GM21737 (cell line): ENCODE results near the gene NR1H2.
"Not testable (repeated sequence)": the region's sequence is repeated elsewhere in the genome, so short reads cannot be mapped to it uniquely, and the experiment has no call there.

Experiments
- ATAC-seq: cut with Tn5 transposase; IDR thresholded peaks from one replicate; pipeline ENCODE4 v1.9.1; 2021; ENCODE audit warnings: mild to moderate bottlenecking, moderate library complexity; ENCODE audit not compliant: unreplicated experiment

The NR1H2 gene

DNA sequence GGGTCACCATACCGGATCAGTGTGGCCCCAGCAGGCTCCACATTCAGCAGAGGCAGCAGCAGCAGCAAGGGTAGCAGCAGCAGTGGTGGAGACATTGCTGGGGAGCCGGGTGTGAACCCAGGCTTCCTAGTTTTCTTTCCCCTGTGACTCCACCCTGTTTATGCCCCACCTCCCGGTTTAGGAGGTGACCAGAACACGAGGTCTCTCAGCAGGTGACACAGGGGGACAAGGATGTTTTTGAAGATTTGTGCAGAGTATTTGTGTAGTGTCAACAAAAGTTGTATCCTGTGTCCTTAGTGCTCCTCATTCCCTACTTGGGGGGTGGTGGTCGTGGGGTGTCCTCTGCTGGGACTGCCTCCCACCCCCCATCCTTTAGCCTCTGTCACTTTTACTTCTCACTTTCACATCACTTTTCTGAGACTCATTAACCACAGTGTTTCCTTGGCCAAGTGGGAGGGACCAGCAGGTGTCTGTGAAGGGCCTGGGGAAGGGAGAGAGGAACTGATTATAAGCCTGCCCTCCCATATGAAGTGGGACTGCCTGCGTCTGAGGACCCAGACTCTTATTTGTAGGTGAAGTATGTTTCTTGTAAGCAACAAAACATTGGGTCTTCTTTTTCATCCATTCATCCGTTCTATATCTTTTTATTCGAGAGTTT is 31.5 kb upstream of the NR1H2 start:
- peak; percentile 48 for ATAC-seq

- ATAC-seq: not testable (repeated sequence)
These were observed 29.1 kb upstream of the NR1H2 start for GRCh38 chr19:50347089-50347581.

DNA sequence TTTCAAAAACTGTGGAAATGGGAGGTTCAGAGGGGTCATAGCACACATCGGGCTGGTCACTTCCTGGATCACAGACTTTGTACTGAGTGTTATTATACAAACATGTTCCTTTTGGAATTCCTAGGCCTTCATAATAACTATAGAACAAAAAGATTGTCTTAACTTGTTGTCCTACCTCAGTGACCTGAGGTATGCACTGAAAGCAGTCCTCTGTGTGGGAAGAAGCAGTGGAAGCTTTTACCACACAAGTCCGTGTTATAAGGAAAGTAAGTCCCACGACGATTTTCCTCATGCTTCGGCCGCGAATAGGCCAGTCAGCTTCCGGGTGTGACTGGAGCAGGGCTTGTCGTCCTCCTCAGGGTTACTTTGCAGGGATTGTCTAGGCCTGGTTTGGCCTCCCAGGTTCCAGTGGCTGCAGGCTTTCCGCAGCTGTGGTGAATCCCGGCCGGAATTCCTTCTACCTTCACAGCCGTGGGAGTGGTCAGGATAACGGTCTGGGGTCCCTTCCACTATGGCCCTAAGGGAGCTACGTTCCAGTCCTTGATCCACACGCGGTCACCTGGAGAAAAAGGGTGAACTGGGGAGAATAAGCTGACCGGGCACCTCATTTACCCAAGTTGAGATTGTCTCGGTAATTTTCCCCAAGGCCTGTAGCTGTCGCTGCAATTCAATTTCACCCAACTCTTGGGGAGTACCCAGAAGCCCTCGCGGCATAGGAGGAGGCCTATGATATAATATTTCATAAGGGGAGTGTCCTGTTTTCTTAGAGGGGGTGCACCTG is 26.8 kb upstream of the NR1H2 start:
- ATAC-seq: no peak

DNA sequence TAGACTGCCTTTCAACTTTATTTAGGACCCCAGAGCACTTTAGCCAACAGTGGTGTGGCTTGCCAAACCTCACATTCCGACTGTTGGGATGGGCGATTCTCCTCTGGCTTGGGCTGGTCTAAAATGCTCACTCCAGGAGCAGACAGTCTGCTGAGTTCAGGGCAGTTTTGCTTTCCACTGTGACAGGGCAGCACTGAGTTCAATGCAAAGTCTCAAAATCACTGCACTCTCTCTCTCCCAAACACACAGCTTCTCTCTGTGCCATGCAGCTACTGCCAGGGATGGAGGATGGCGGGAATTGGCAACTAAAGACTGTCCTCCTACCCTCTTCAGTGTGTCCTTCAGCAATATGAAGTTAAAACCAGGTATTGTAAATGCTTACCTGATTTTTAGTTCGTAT is 24.0 kb upstream of the NR1H2 start:
- ATAC-seq: no peak

DNA sequence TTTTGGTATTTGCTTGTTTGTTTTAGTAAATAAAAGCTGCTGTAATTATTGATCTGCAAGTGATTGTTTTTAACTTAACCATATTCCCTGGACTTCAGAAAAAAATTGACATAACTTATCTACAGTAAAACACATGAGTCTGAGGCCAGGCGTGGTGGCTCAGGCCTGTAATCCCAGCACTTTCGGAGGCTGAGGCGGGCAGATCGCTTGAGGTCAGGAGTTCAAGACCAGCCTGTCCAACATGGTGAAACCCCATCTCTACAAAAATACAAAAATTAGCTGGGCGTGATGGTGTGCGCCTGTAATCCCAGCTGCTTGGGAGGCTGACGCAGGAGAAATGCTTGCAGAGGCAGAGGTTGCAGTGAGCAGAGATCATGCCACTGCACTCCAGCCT is 22.8 kb upstream of the NR1H2 start:
- ATAC-seq: not testable (repeated sequence)

GRCh38 chr19:50356691-50357177 is 19.5 kb upstream of the NR1H2 start:
- no peak for ATAC-seq

DNA sequence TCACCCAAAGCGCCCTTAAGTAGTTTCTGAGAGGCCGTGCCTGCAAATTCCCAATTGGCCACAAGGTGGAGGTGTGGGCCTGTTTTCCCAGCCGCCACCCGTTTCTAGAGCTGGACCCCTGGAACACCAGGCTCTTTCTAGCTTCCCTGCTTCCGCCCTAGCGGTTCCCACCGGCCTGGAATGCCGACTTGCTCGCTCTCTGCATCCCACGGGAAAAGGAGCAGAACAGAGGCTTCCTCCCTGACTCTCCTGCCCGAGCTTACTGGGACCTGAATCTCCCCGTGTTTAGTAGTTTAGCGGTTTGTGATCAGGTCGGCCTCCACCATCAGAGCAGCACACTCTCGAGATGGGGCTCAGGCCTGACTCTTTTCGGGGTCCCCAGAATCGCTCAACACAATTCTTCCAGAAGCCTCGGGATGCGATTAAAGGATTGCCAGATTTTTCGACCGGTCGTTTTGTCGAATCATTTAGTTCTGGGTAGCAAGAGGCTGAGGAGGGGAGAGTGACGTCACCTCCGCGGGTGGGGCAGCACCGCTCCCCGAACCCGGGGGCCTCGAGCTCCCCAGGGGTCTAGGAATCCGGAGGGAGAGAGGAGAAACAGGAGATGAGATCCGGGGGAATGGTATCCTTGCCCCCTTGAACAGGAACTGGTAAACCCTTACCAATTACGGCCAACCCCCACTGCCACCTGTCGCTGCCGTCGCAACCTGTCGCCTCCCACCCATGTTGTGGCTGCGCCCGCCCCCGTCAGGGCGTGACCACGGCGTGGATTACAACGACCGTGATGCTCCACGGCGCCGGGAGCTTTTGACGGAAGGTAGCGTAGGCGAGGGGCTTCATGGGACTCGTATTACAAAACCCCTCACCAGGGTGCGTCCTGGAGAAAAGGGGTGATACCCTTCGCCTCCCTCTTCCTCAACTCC is 18.8 kb upstream of the NR1H2 start:
- peak; percentile 48 for ATAC-seq

DNA sequence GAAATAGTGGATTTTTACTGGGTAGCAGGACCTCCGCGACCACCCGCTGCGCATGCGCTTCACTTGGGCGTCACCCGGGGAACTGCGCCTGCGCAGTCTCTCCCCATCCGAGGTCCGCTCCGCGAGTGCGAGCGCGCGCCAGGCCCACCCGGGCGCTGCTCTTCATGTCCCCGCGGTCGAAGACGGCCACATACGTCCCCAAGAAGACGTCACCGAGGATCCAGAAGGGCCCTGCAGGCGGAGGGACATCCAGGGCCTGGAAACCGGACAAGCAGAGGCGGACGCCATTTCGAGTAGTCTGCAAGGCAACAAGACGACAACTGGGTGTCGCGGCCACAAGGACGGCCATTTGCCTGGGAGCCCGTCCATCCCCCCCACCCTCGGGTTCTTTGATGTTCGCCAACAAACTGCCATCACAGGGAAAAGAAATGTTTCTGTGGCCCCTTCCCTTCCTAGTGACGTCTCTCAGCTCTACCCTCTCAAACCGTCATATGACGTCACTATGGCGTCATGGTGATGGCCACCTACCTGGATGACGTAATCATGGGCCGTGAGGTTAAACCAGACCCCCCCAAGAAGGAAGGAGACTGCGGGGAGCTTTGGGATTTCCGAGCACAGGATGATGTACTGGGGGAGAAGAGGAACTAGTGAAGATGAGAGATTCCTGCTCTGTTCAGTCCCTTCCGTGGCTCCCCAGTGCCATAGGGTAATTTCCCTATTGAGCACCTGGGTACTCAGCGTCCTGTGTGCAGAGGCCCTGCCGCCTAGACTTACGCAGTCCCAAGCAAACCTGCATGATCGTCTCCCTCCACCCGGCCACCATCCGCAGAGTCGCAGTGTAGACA is 17.6 kb upstream of the NR1H2 start:
- ATAC-seq: no peak

DNA sequence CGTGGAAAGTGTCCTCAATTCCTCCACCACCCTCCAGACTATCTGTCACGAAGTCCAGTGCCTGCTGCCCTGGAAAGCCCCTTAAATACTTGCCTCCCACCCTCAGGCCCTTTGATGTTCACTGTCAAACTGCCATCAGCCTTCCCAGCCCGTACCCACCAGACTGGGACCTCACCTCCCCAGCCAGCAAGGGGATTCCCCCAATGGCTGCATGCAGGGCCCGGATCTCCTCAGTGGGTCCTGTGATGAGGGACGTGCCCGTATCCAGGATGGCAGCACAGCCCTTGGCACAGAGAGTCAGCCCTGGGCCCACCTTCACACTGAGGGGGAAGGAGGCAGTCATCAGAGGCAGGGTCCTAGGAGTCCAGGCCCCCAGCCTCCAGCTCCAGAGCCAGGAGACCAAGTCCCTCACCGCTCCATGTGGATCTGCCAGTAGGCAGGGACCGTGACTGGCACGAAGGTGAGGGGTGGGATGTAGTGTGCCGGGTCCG is 16.9 kb upstream of the NR1H2 start:
- no peak for ATAC-seq

GRCh38 chr19:50361290-50362029 is 14.8 kb upstream of the NR1H2 start:
- ATAC-seq: no peak

DNA sequence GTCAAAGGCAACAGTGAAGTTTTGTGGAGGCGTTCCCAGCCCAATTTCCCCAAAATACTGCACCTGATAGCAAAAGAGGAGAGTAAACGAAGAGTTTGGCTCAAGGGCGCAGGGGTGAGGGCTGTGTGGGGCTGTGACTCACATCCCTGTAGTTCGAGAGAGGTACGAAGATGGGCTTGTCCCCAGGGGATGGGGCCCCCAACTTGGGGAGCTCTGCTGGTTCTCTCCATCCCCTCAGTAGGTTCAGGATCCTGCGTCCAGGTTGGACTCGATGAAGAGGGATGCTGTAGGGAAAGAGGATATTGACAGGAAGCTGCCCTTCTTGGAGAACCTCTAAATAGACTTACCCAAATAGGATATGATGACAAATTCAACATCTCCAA is 14.2 kb upstream of the NR1H2 start:
- no peak for ATAC-seq

- no peak for ATAC-seq
These were observed 13.4 kb upstream of the NR1H2 start for GRCh38 chr19:50362656-50363424.

DNA sequence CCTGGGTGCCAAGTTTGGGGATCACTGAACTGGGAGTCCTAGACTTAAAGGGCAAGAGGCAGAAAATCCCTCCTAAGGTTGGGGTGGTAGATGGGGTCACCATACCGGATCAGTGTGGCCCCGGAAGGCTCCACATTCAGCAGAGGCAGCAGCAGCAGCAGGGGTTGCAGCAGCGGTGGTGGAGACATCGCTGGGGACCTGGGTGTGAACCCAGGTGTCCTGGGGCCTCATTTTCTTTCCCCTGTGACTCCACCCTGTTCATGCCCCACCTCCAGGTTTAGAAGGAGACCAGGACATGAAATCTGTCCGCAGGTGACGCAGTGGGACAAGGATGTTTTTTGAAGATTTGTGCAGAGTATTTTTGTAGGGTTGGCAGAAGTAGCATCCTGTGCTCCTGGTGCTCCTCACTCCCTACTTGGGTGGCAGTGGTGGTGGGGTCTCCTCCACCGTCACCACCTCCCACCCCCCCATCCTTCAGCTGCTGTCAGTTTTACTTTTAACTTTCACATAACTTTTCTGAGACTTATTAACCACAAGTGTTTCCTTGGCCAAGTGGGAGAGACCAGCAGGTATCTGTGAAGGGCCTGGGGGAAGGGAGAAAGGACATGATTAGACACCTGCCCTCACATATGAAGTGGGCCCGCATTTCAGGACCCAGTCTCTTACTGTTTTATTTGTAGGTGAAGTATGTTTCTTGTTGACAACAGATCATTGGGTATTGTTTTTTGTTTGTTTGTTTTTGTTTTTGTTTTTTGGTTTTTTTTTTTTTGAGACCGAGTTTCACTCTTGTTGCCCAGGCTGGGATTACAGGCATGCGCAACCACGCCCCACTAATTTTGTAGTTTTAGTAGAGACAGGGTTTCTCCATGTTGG is 10.6 kb upstream of the NR1H2 start, which contains the start of gene NAPSA:
Gene NAPSA, minus strand, starts transcription at position 206 of the 873 bp plus-strand sequence. Its CDS starts 18 bp downstream, at position 188.
- ATAC-seq: no peak

- peak; percentile 52 for ATAC-seq
These were observed 7.3 kb upstream of the NR1H2 start for GRCh38 chr19:50368649-50369570.

- ATAC-seq: no peak
These were observed 4.3 kb upstream of the NR1H2 start for GRCh38 chr19:50371914-50372475.

GRCh38 chr19:50377051-50377461 is 799 bp downstream of the NR1H2 start:
- peak; percentile 13 for ATAC-seq
